Thymus (tissue), 14 donors: ENCODE measurements around the gene KLK13. TPM values are rescaled to one million over a fixed set of nuclear protein-coding genes. Genes with fewer than 3 reads are reported as not detected.

Experiments used
- DNase-seq, 9 donors: peaks; one replicate each; pipeline ENCODE4 v3.0.0-alpha.2; 2013; ENCODE audit warnings: low spot score in 9 of 9, low read depth in 6 of 9, missing footprints in 1 of 9
- H3K27ac ChIP-seq, 2 donors: one replicate each; pipeline ENCODE4 v1.5.1; 2013; ENCODE audit warnings: control low read depth in 1 of 2, low read depth in 1 of 2, low read length in 1 of 2, mild to moderate bottlenecking in 1 of 2, moderate library complexity in 1 of 2
- H3K27me3 ChIP-seq, 2 donors: one replicate each; pipeline ENCODE4 v1.5.1; 2013; ENCODE audit warnings: low read length in 1 of 2; ENCODE audit not compliant: control insufficient read depth in 2 of 2, insufficient read depth in 1 of 2
- H3K36me3 ChIP-seq, 2 donors: one replicate each; pipeline ENCODE4 v1.5.1; 2013; ENCODE audit warnings: low read length in 1 of 2, mild to moderate bottlenecking in 1 of 2, moderate library complexity in 1 of 2; ENCODE audit not compliant: control insufficient read depth in 2 of 2, insufficient read depth in 2 of 2
- H3K4me1 ChIP-seq, 2 donors: one replicate each; pipeline ENCODE4 v1.5.1; 2013; ENCODE audit warnings: low read length in 2 of 2; ENCODE audit not compliant: control insufficient read depth in 2 of 2, insufficient read depth in 2 of 2
- H3K4me3 ChIP-seq, 2 donors: one replicate each; pipeline ENCODE4 v1.5.1; 2013; ENCODE audit warnings: low read length in 2 of 2, control low read depth in 1 of 2, mild to moderate bottlenecking in 1 of 2
- H3K9me3 ChIP-seq, 2 donors: one replicate each; pipeline ENCODE4 v1.5.1; 2013; ENCODE audit warnings: low read length in 1 of 2, mild to moderate bottlenecking in 1 of 2; ENCODE audit not compliant: control insufficient read depth in 2 of 2, insufficient read depth in 1 of 2
- WGBS: extraction: QIAGEN DNeasy Blood & Tissue Kit; methylation state at CpG from one replicate; pipeline ENCODE4 v1.1.7; 2013; 5-methylcytosine and 5-hydroxymethylcytosine counted together
- long read RNA-seq, 10 donors: transcript quantifications; one replicate each; lab custom pipeline, GENCODE V29; 2026
- polyA plus RNA-seq: library from polyadenylated mRNA; stranded (reverse); fragments of 200-250 nt; gene quantifications from one replicate; pipeline ENCODE4 v1.2.3, GENCODE V29; 2013
- total RNA-seq: library from RNA; stranded (reverse); fragments of 120-200 nt; gene quantifications from one replicate; pipeline ENCODE4 v1.2.4, GENCODE V29; 2013
- donor health status: healthy.

The KLK13 gene, protein sequence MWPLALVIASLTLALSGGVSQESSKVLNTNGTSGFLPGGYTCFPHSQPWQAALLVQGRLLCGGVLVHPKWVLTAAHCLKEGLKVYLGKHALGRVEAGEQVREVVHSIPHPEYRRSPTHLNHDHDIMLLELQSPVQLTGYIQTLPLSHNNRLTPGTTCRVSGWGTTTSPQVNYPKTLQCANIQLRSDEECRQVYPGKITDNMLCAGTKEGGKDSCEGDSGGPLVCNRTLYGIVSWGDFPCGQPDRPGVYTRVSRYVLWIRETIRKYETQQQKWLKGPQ
- total RNA-seq (0.19 TPM), polyA plus RNA-seq (0.89 TPM)
- long read RNA-seq, donor 1 = 0 reads
- long read RNA-seq, donor 2 = 0 reads
- long read RNA-seq, donor 3 = 0 reads
- long read RNA-seq, donor 4 = 0 reads
- long read RNA-seq, donor 5 = 0 reads
- long read RNA-seq, donor 6 = 0 reads
- long read RNA-seq, donor 7 = 0 reads
- long read RNA-seq, donor 8 = 0 reads
- long read RNA-seq, donor 9 = 0 reads
- long read RNA-seq, donor 10 = 0 reads

DNA sequence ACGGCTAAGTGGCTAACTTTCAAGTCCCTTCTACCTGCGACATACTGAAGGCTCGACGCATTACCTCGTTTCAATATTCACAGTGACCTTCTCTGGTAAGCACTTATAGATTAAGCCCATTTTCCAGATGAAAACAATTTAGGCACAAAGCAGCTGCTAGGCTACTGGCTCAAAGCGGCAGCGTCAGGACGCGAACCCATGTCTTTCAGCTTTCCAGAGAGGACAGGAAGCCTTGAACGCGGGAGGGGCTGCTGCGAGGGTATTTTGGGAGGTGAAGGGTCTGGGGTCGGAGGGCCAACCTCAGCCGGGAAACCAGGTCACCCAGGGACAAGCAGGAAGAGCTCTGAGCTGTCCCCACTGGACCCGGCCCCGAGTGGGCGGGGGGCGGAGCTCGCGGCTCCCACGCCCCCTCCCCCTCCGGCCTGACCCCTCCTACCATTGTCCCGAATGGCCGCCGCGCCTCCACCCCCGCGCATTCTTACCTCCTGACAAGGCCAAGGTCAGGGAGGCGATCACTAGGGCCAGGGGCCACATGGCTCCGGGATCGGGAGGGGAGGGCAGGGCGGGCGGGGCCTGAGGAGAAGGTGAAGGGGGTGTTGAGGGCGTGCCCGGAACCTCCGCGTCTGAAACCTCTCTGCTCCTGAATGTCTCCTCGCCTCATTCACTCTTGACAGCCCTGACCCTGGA lies at the start of gene KLK13:
KLK13 (minus strand) TSS at position 559 of the 687 bp plus-strand sequence; CDS start at position 534, 25 bp downstream.
- Histone ChIP-seq H3K27ac (no peak within 1 kb of the TSS), H3K4me3 (peak within 1 kb of the TSS in 1 of 2 donors; percentile 34), H3K4me1 (no peaks in the 10 kb centered on the region), H3K36me3 (no peaks in the 10 kb centered on the region), H3K27me3 (peaks cover 13 to 32% of the 10 kb centered on the region in 2 donors), H3K9me3 (no peaks in the 10 kb centered on the region)
- 16% methylated on average over 38 of the region's 38 CpGs for WGBS
- DNase-seq = no peak

GRCh38 chr19:51114087-51114729 lies 49.3 kb upstream of the KLK13 start:
- H3K36me3 ChIP-seq = no peaks in the 10 kb centered on the region
- no peak overlapping the region for H3K4me3 ChIP-seq
- peak overlapping the region in 1 of 2 donors; percentile 31 for H3K27ac ChIP-seq
- H3K27me3 ChIP-seq = peaks cover 0 to 2% of the 10 kb centered on the region in 2 donors
- WGBS = 79% methylated on average over 6 of the region's 6 CpGs
- no peaks in the 10 kb centered on the region for H3K9me3 ChIP-seq
- peak in 1 of 9 donors; percentile 29 for DNase-seq
- H3K4me1 ChIP-seq = no peaks in the 10 kb centered on the region

DNA sequence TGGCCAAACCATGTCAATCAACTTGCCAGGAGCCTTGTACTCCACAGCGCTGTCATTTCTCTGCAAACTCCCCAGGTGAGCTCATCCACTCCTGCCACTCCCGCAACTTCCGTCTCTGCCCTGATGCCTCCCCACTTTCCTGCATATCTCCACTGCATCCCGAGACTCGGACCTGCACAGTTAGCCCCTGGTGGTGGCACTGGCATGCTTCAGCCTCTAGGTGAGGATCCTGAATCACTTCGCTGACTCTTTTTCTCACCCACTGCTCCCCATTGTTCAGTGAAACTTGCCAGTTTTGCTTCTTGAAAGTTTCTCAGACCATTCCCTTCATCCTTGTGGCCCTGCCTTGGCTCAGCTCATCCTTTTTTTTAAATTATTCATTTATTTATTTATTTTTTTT lies 46.7 kb upstream of the KLK13 start:
- Histone ChIP-seq H3K4me3 (no peak overlapping the region), H3K4me1 (peaks cover 13% of the 10 kb centered on the region in 2 donors), H3K9me3 (no peaks in the 10 kb centered on the region), H3K27ac (no peak overlapping the region), H3K36me3 (no peaks in the 10 kb centered on the region), H3K27me3 (peaks cover 0 to 2% of the 10 kb centered on the region in 2 donors)
- WGBS = 63% methylated on average over 6 of the region's 6 CpGs
- DNase-seq = no peak

DNA sequence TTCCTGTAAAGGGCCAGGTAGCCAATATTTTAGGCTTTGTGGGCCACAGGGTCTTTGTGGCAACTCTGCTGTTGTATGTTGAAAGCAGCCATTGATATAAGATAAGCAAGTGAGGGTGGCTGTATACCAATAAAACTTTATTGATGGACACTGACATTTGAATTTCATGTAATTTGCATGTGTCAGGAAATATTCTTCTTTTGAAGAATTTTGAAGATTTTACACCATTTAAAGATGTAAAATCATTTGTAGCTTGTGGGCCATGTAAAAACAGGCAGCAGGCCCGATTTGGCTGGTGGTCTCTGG lies 45.7 kb upstream of the KLK13 start:
- DNase-seq = no peak
- H3K27me3 ChIP-seq = peaks cover 0 to 2% of the 10 kb centered on the region in 2 donors
- H3K9me3 ChIP-seq = no peaks in the 10 kb centered on the region
- whole genome bisulfite sequencing = 84% methylated on average over 1 of the region's 1 CpG
- no peak overlapping the region for H3K4me3 ChIP-seq
- peaks cover 13% of the 10 kb centered on the region in 2 donors for H3K4me1 ChIP-seq
- H3K27ac ChIP-seq = no peak overlapping the region
- H3K36me3 ChIP-seq = no peaks in the 10 kb centered on the region

- WGBS = 5% methylated on average over 15 of the region's 15 CpGs
- peak overlapping the region in 1 of 2 donors; percentile 30 for H3K27ac ChIP-seq
- peaks cover 13% of the 10 kb centered on the region in 2 donors for H3K4me1 ChIP-seq
- peak overlapping the region; percentile 66 to 82 for H3K4me3 ChIP-seq
- peaks cover 0 to 8% of the 10 kb centered on the region in 2 donors for H3K36me3 ChIP-seq
- H3K27me3 ChIP-seq = peaks cover 0 to 2% of the 10 kb centered on the region in 2 donors
- no peaks in the 10 kb centered on the region for H3K9me3 ChIP-seq
- DNase-seq = no peak
These were observed 43.9 kb upstream of the KLK13 start for GRCh38 chr19:51108805-51109146.

- Histone ChIP-seq H3K9me3 (no peaks in the 10 kb centered on the region), H3K27ac (peak within 1 kb of the TSS in 1 of 2 donors; percentile 30), H3K4me1 (peaks cover 13% of the 10 kb centered on the region in 2 donors), H3K27me3 (peaks cover 0 to 2% of the 10 kb centered on the region in 2 donors), H3K4me3 (peak within 1 kb of the TSS; percentile 71 to 82), H3K36me3 (peaks cover 0 to 10% of the 10 kb centered on the region in 2 donors)
- under 1% methylated on average over 43 of the region's 43 CpGs for WGBS
- DNase-seq = peak; percentile 96 to 99 (median 98)
These were observed 43.3 kb upstream of the KLK13 start, which contains the start of gene CTU1 for GRCh38 chr19:51108066-51108804. Gene CTU1, minus strand, starts transcription at chr19:51108409. Its CDS starts 3,840 bp downstream, at chr19:51104569.

- DNase-seq = peak in 1 of 9 donors; percentile 22
- Histone ChIP-seq H3K9me3 (no peaks in the 10 kb centered on the region), H3K4me1 (peaks cover 13% of the 10 kb centered on the region in 2 donors), H3K27ac (no peak overlapping the region), H3K27me3 (peaks cover 0 to 2% of the 10 kb centered on the region in 2 donors), H3K4me3 (peak overlapping the region; percentile 71 to 82), H3K36me3 (peaks cover 5 to 13% of the 10 kb centered on the region in 2 donors)
- 28% methylated on average over 18 of the region's 18 CpGs for WGBS
These were observed 42.6 kb upstream of the KLK13 start for GRCh38 chr19:51107406-51108065.

DNA sequence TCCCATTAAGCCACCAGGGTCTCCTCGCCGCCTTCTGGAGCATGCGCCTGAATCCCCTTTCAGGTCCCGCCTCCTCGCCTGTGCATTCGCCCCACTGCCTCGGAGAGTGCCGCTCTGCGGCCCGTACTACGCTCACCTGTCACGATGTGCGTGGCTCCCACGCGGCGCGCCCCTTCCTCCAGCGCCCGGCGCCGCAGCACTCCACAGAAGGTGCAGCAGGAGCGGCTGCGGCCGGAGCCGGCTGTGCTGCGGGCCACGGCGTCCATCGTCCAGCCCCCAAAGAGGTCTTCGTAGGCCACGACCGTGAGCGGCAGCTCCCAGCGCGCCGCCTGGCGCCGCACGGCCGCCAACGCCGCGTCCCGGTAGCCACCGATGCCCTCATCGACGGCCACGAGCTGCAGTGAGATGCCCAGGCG lies 39.0 kb upstream of the KLK13 start:
- Histone ChIP-seq H3K9me3 (no peaks in the 10 kb centered on the region), H3K27ac (no peak overlapping the region), H3K27me3 (no peaks in the 10 kb centered on the region), H3K4me3 (no peak overlapping the region), H3K4me1 (peaks cover 12% of the 10 kb centered on the region in 2 donors), H3K36me3 (peaks cover 14 to 21% of the 10 kb centered on the region in 2 donors)
- WGBS = 97% methylated on average over 49 of the region's 49 CpGs
- no peak for DNase-seq
